ENCODE measurements around the gene EIF2B4.

EIF2B4 gene

GRCh38 chr2:27370026-27370815 is at the start of gene EIF2B4, which contains the start of gene SNX17:
Gene EIF2B4, minus strand, starts transcription at chr2:27370338. Its CDS starts 24 bp downstream, at chr2:27370314.
Gene SNX17, plus strand, starts transcription at chr2:27370616. Its CDS starts 128 bp downstream, at chr2:27370744.
- peak; percentile 100 for DNase-seq (ENCODE audit: low spot score)
- peak within 1 kb of the TSS; percentile 88 for H3K4me3 Mint-ChIP-seq
- no peaks in the 10 kb centered on the region for H3K9me3 Mint-ChIP-seq
- H3K36me3 Mint-ChIP-seq (ENCODE audit: low read depth) = peaks cover 55% of the 10 kb centered on the region
- peaks cover 24% of the 10 kb centered on the region for H3K4me1 Mint-ChIP-seq (ENCODE audit: low read depth)
- no peaks in the 10 kb centered on the region for H3K27me3 Mint-ChIP-seq (ENCODE audit: low read depth)
- H3K27ac Mint-ChIP-seq = peak within 1 kb of the TSS; percentile 93

GRCh38 chr2:27416151-27416550 is 46.0 kb upstream of the EIF2B4 start:
- H3K27ac Mint-ChIP-seq = no peak overlapping the region
- H3K4me3 Mint-ChIP-seq = no peak overlapping the region
- no peak for DNase-seq (ENCODE audit: low spot score)
- H3K9me3 Mint-ChIP-seq = no peaks in the 10 kb centered on the region
- peaks cover 2% of the 10 kb centered on the region for H3K27me3 Mint-ChIP-seq (ENCODE audit: low read depth)
- H3K36me3 Mint-ChIP-seq (ENCODE audit: low read depth) = no peaks in the 10 kb centered on the region
- H3K4me1 Mint-ChIP-seq (ENCODE audit: low read depth) = no peaks in the 10 kb centered on the region

- no peak for DNase-seq (ENCODE audit: low spot score)
- Mint-ChIP-seq H3K27ac (no peak overlapping the region), H3K36me3 (ENCODE audit: low read depth) (peaks cover 8% of the 10 kb centered on the region), H3K4me1 (ENCODE audit: low read depth) (peaks cover 15% of the 10 kb centered on the region), H3K27me3 (ENCODE audit: low read depth) (peaks cover 2% of the 10 kb centered on the region), H3K4me3 (no peak overlapping the region), H3K9me3 (peaks cover 3% of the 10 kb centered on the region)
Measured at GRCh38 chr2:27412419-27413152, 42.4 kb upstream of the EIF2B4 start.

- peaks cover 26% of the 10 kb centered on the region for H3K4me1 Mint-ChIP-seq (ENCODE audit: low read depth)
- H3K27me3 Mint-ChIP-seq (ENCODE audit: low read depth) = peaks cover 2% of the 10 kb centered on the region
- peaks cover 3% of the 10 kb centered on the region for H3K9me3 Mint-ChIP-seq
- peaks cover 21% of the 10 kb centered on the region for H3K36me3 Mint-ChIP-seq (ENCODE audit: low read depth)
- H3K27ac Mint-ChIP-seq = peak within 1 kb of the TSS; percentile 88
- H3K4me3 Mint-ChIP-seq = peak within 1 kb of the TSS; percentile 88
- DNase-seq (ENCODE audit: low spot score) = peak; percentile 96
Measured at GRCh38 chr2:27409321-27410073, 39.4 kb upstream of the EIF2B4 start, which contains the start of gene PPM1G. Gene PPM1G, minus strand, starts transcription at chr2:27409591. Its CDS starts 169 bp downstream, at chr2:27409422.

- DNase-seq (ENCODE audit: low spot score) = peak; percentile 29
- peaks cover 2% of the 10 kb centered on the region for H3K27me3 Mint-ChIP-seq (ENCODE audit: low read depth)
- peaks cover 3% of the 10 kb centered on the region for H3K9me3 Mint-ChIP-seq
- peaks cover 26% of the 10 kb centered on the region for H3K4me1 Mint-ChIP-seq (ENCODE audit: low read depth)
- peak overlapping the region; percentile 78 for H3K27ac Mint-ChIP-seq
- peak overlapping the region; percentile 88 for H3K4me3 Mint-ChIP-seq
- H3K36me3 Mint-ChIP-seq (ENCODE audit: low read depth) = peaks cover 21% of the 10 kb centered on the region
Measured at GRCh38 chr2:27408601-27409320, 38.6 kb upstream of the EIF2B4 start.

GRCh38 chr2:27407798-27408491 is 37.8 kb upstream of the EIF2B4 start:
- H3K4me3 Mint-ChIP-seq = peak overlapping the region; percentile 88
- H3K27ac Mint-ChIP-seq = peak overlapping the region; percentile 78
- H3K9me3 Mint-ChIP-seq = peaks cover 3% of the 10 kb centered on the region
- peaks cover 23% of the 10 kb centered on the region for H3K36me3 Mint-ChIP-seq (ENCODE audit: low read depth)
- no peak for DNase-seq (ENCODE audit: low spot score)
- H3K27me3 Mint-ChIP-seq (ENCODE audit: low read depth) = peaks cover 2% of the 10 kb centered on the region
- peaks cover 26% of the 10 kb centered on the region for H3K4me1 Mint-ChIP-seq (ENCODE audit: low read depth)

GRCh38 chr2:27400348-27401135 is 30.4 kb upstream of the EIF2B4 start:
- Mint-ChIP-seq H3K27me3 (ENCODE audit: low read depth) (no peaks in the 10 kb centered on the region), H3K4me1 (ENCODE audit: low read depth) (peaks cover 26% of the 10 kb centered on the region), H3K9me3 (no peaks in the 10 kb centered on the region), H3K4me3 (peak overlapping the region; percentile 34), H3K27ac (peak overlapping the region; percentile 76), H3K36me3 (ENCODE audit: low read depth) (peaks cover 24% of the 10 kb centered on the region)
- no peak for DNase-seq (ENCODE audit: low spot score)

- Mint-ChIP-seq H3K27ac (peak overlapping the region; percentile 63), H3K4me1 (ENCODE audit: low read depth) (peaks cover 26% of the 10 kb centered on the region), H3K4me3 (no peak overlapping the region), H3K27me3 (ENCODE audit: low read depth) (no peaks in the 10 kb centered on the region), H3K36me3 (ENCODE audit: low read depth) (peaks cover 27% of the 10 kb centered on the region), H3K9me3 (no peaks in the 10 kb centered on the region)
- no peak for DNase-seq (ENCODE audit: low spot score)
Measured at GRCh38 chr2:27398962-27399361, 28.8 kb upstream of the EIF2B4 start.

GRCh38 chr2:27393225-27393624 is 23.1 kb upstream of the EIF2B4 start:
- no peak overlapping the region for H3K4me3 Mint-ChIP-seq

GRCh38 chr2:27390822-27391679 is 20.9 kb upstream of the EIF2B4 start:
- Mint-ChIP-seq H3K4me3 (peak overlapping the region; percentile 47), H3K4me1 (ENCODE audit: low read depth) (peaks cover 21% of the 10 kb centered on the region), H3K27me3 (ENCODE audit: low read depth) (no peaks in the 10 kb centered on the region), H3K27ac (peak overlapping the region; percentile 80), H3K36me3 (ENCODE audit: low read depth) (peaks cover 29% of the 10 kb centered on the region), H3K9me3 (no peaks in the 10 kb centered on the region)
- no peak for DNase-seq (ENCODE audit: low spot score)

More at GRCh38 chr2:27393225-27393624, 23.1 kb upstream of the EIF2B4 start:
- no peaks in the 10 kb centered on the region for H3K27me3 Mint-ChIP-seq (ENCODE audit: low read depth)
- DNase-seq (ENCODE audit: low spot score) = no peak
- H3K27ac Mint-ChIP-seq = peak overlapping the region; percentile 58
- peaks cover 28% of the 10 kb centered on the region for H3K4me1 Mint-ChIP-seq (ENCODE audit: low read depth)
- H3K9me3 Mint-ChIP-seq = no peaks in the 10 kb centered on the region
- H3K36me3 Mint-ChIP-seq (ENCODE audit: low read depth) = peaks cover 30% of the 10 kb centered on the region

- H3K27ac Mint-ChIP-seq = peak overlapping the region; percentile 94
- peaks cover 17% of the 10 kb centered on the region for H3K4me1 Mint-ChIP-seq (ENCODE audit: low read depth)
- H3K27me3 Mint-ChIP-seq (ENCODE audit: low read depth) = no peaks in the 10 kb centered on the region
- H3K4me3 Mint-ChIP-seq = peak overlapping the region; percentile 83
- H3K36me3 Mint-ChIP-seq (ENCODE audit: low read depth) = peaks cover 50% of the 10 kb centered on the region
- no peaks in the 10 kb centered on the region for H3K9me3 Mint-ChIP-seq
- no peak for DNase-seq (ENCODE audit: low spot score)
Measured at GRCh38 chr2:27381577-27382181, 11.5 kb upstream of the EIF2B4 start.
